ENCODE data around the gene NF2.

DNA sequence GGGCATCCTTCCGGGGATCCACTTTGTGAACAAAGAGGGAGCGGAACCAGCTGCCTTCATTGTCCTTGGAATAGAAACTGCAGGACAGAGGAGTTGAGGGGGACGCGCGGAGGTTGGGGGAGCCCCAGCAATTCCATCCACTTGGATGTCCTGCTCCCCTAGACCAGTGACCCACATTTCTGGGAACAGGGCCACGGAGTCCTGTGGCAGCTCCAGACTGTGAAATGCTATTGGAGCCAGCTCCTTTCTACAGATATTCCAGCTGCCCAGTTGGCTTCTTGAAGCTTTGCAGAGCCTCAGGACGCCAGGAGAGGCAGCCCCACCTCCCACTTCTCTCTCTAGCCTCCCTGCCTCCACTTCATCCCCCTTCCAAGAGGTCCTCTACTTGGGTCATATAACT, 33.0 kb upstream of the NF2 start:
- no peak for TF ChIP-seq POLR2A (IDR thresholded peaks at IDR 0.05)
- TF ChIP-seq, protein P1, sequence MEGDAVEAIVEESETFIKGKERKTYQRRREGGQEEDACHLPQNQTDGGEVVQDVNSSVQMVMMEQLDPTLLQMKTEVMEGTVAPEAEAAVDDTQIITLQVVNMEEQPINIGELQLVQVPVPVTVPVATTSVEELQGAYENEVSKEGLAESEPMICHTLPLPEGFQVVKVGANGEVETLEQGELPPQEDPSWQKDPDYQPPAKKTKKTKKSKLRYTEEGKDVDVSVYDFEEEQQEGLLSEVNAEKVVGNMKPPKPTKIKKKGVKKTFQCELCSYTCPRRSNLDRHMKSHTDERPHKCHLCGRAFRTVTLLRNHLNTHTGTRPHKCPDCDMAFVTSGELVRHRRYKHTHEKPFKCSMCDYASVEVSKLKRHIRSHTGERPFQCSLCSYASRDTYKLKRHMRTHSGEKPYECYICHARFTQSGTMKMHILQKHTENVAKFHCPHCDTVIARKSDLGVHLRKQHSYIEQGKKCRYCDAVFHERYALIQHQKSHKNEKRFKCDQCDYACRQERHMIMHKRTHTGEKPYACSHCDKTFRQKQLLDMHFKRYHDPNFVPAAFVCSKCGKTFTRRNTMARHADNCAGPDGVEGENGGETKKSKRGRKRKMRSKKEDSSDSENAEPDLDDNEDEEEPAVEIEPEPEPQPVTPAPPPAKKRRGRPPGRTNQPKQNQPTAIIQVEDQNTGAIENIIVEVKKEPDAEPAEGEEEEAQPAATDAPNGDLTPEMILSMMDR (IDR thresholded peaks at IDR 0.05), result no peak
- no peak for TF ChIP-seq POLR2AphosphoS5 (IDR thresholded peaks at IDR 0.05)
- TF ChIP-seq EP300 (IDR thresholded peaks at IDR 0.05), result no peak
